A549 (cell line): Measurements from ENCODE around the gene SND1.

Source experiments
- CEBPB ChIP-seq, 2 experiments: fragments of >200 bp in 1 of 2; sonication (Bioruptor Twin) in 1 of 2; formaldehyde crosslinking in 1 of 2; IDR thresholded peaks; 2 replicates each; pipeline ENCODE4 v1.6.1; 2012 to 2016
- KDM1A ChIP-seq: fragments of 200-600 bp; sonication (generic); IDR thresholded peaks from 2 replicates; pipeline ENCODE4 v1.6.1; 2016; ENCODE audit warnings: low read depth, mild to moderate bottlenecking
- MAFK ChIP-seq: fragments of 450-650 bp; IDR thresholded peaks from 2 replicates; pipeline ENCODE4 v1.6.1; 2014; ENCODE audit not compliant: partially characterized antibody
- MYC ChIP-seq: IDR thresholded peaks from 2 replicates; pipeline ENCODE4 v1.6.1; 2012; ENCODE audit warnings: mild to moderate bottlenecking, inconsistent platforms, low read length, improper control_type of control experiment, borderline replicate concordance
- POLR2A ChIP-seq: IDR thresholded peaks from 2 replicates; pipeline ENCODE4 v1.6.1; 2012; ENCODE audit warnings: mild to moderate bottlenecking, low read length
- TF ChIP-seq, protein P1 (sequence below): fragments of >200 bp; sonication (Bioruptor Twin); formaldehyde crosslinking; IDR thresholded peaks from 3 replicates; pipeline ENCODE4 v1.5.1; 2016
- TF ChIP-seq, protein P2 (sequence below): IDR thresholded peaks from 2 replicates; pipeline ENCODE4 v1.6.1; 2012
- TF ChIP-seq, protein P3 (sequence below): fragments of 150-350 bp; IDR thresholded peaks from 2 replicates; pipeline ENCODE4 v1.6.1; 2014; ENCODE audit warnings: low read depth, mild to moderate bottlenecking, low read length
- TF ChIP-seq, protein P4 (sequence below): fragments of >200 bp; sonication (Bioruptor Twin); formaldehyde crosslinking; IDR thresholded peaks from 3 replicates; pipeline ENCODE4 v1.6.1; 2016

DNA sequence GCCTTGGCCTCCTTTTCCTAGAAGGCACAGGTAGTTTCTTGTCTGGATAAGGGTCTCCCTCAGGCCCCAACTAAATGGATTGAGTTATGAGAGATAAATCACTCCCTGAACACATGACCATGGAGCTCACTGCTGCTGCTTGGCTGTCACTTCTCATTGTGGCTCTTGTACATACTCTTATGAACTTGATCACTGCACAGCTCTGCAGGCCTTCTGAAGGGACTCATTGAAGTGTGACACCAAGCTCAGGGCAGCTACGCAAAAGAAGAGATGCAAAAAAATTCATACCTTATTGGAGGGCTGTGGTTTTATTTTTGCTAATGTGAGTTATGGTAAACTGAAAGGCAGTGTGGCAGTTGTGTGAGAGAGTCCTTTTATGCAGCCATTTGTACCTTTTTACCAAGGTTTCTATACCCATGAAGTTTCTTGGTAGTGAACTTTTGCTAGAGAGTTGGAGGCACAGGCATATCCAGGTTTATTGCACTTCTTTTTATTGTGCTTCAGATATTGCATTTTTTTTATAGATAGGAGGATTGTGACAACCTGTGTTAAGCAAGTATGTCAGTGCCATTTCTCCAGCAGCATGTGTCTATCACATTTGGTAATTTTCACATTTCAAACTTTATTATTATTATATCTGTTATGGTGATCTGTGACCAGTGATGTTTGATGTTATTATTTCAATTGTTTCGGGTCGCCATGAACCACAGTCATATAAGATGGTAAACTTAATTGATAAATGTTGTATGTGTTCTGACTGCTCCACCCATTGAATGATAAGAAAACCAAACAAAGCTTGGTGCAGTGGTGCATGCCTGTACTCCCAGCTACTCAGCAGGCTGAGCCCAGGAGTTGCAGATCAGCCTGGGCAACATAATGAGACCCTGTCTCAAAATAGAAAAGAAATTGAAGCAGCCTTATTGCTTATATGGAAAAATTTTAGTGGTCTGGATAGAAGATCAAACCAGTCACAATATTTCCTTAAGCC lies 278.6 kb downstream of the SND1 start:
- TF ChIP-seq, protein P1, sequence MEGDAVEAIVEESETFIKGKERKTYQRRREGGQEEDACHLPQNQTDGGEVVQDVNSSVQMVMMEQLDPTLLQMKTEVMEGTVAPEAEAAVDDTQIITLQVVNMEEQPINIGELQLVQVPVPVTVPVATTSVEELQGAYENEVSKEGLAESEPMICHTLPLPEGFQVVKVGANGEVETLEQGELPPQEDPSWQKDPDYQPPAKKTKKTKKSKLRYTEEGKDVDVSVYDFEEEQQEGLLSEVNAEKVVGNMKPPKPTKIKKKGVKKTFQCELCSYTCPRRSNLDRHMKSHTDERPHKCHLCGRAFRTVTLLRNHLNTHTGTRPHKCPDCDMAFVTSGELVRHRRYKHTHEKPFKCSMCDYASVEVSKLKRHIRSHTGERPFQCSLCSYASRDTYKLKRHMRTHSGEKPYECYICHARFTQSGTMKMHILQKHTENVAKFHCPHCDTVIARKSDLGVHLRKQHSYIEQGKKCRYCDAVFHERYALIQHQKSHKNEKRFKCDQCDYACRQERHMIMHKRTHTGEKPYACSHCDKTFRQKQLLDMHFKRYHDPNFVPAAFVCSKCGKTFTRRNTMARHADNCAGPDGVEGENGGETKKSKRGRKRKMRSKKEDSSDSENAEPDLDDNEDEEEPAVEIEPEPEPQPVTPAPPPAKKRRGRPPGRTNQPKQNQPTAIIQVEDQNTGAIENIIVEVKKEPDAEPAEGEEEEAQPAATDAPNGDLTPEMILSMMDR: no peak
- TF ChIP-seq, protein P2, sequence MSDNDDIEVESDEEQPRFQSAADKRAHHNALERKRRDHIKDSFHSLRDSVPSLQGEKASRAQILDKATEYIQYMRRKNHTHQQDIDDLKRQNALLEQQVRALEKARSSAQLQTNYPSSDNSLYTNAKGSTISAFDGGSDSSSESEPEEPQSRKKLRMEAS: no peak
- TF ChIP-seq MYC: no peak
- TF ChIP-seq, protein P3, sequence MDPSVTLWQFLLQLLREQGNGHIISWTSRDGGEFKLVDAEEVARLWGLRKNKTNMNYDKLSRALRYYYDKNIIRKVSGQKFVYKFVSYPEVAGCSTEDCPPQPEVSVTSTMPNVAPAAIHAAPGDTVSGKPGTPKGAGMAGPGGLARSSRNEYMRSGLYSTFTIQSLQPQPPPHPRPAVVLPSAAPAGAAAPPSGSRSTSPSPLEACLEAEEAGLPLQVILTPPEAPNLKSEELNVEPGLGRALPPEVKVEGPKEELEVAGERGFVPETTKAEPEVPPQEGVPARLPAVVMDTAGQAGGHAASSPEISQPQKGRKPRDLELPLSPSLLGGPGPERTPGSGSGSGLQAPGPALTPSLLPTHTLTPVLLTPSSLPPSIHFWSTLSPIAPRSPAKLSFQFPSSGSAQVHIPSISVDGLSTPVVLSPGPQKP: no peak
- no peak for TF ChIP-seq KDM1A
- TF ChIP-seq POLR2A: no peak
- TF ChIP-seq MAFK: no peak
- TF ChIP-seq, protein P4, sequence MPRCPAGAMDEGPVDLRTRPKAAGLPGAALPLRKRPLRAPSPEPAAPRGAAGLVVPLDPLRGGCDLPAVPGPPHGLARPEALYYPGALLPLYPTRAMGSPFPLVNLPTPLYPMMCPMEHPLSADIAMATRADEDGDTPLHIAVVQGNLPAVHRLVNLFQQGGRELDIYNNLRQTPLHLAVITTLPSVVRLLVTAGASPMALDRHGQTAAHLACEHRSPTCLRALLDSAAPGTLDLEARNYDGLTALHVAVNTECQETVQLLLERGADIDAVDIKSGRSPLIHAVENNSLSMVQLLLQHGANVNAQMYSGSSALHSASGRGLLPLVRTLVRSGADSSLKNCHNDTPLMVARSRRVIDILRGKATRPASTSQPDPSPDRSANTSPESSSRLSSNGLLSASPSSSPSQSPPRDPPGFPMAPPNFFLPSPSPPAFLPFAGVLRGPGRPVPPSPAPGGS: no peak
- TF ChIP-seq CEBPB (IDR thresholded peaks at IDR 0.05): no peak
